Osteocyte (in vitro differentiated cells): ENCODE measurements around the gene LRRC46. TPM values are rescaled to one million over a fixed set of nuclear protein-coding genes. Genes with fewer than 3 reads are reported as not detected.

ENCODE experiments used
- DNase-seq: peaks from one replicate; pipeline ENCODE4 v3.0.0; 2021; ENCODE audit warnings: mixed read lengths; ENCODE audit not compliant: unreplicated experiment; ENCODE audit errors: extremely low spot score
- H3K27ac Mint-ChIP-seq: one replicate; pipeline ENCODE4 v1.8.0; 2021; ENCODE audit warnings: mild to moderate bottlenecking, mixed read lengths; ENCODE audit not compliant: unreplicated experiment
- H3K27me3 Mint-ChIP-seq: one replicate; pipeline ENCODE4 v1.8.0; 2021; ENCODE audit warnings: mixed read lengths; ENCODE audit not compliant: unreplicated experiment
- H3K36me3 Mint-ChIP-seq: one replicate; pipeline ENCODE4 v1.8.0; 2021; ENCODE audit warnings: mixed read lengths; ENCODE audit not compliant: unreplicated experiment
- H3K4me1 Mint-ChIP-seq: one replicate; pipeline ENCODE4 v1.8.0; 2021; ENCODE audit warnings: mixed read lengths; ENCODE audit not compliant: unreplicated experiment
- H3K4me3 Mint-ChIP-seq: one replicate; pipeline ENCODE4 v1.8.0; 2021; ENCODE audit warnings: mild to moderate bottlenecking, moderate library complexity, mixed read lengths; ENCODE audit not compliant: unreplicated experiment
- H3K9me3 Mint-ChIP-seq: one replicate; pipeline ENCODE4 v1.8.0; 2021; ENCODE audit warnings: mixed read lengths; ENCODE audit not compliant: unreplicated experiment
- CTCF ChIP-seq: fragments of 200-600 bp; sonication (generic); IDR thresholded peaks from 2 replicates; pipeline ENCODE4 v1.5.0; 2021; ENCODE audit warnings: antibody characterized with exemption, mild to moderate bottlenecking, moderate library complexity
- total RNA-seq: library from RNA; stranded (reverse); gene quantifications from 2 replicates; pipeline ENCODE4 v1.2.1, GENCODE V29; 2021

Gene LRRC46
- total RNA-seq, 1 donor from 2014 or later = 0.54 TPM

DNA sequence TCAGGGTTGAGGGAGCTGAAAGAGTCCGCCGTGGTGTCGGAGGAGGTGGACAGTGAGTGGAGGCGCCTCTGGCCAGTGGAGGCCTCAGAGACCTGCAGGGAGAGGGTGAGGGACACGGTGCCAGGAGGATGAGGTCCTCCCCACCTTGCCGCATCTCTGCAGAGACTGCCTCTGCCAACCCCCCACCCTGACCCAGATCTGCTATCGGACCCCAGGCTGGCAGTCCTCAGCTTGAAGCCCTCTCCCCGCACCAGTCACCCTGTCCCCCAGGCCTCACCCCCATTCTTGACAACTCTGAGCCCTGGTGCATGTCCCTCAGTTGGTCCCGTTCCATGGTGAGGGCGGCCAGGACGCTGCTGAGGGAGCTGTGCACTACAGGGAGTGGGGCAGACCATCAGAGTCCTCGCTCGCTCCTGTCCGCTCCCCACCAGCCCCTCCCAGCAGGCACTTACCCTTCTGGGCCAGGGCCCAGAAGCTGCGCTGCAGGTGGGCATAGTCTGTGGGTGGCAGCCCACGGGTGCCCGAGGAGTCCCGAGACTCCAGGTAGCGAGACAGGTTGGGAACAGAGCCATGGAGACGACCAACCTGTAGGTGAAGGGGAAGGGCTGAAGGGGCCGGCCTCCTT lies 15.2 kb upstream of the LRRC46 start:
- TF ChIP-seq CTCF = no peak
- H3K4me3 Mint-ChIP-seq = no peak overlapping the region
- H3K27ac Mint-ChIP-seq = no peak overlapping the region
- H3K27me3 Mint-ChIP-seq = no peaks in the 10 kb centered on the region
- no peaks in the 10 kb centered on the region for H3K9me3 Mint-ChIP-seq
- H3K36me3 Mint-ChIP-seq = peaks cover 24% of the 10 kb centered on the region
- peaks cover 14% of the 10 kb centered on the region for H3K4me1 Mint-ChIP-seq
- DNase-seq = no peak

DNA sequence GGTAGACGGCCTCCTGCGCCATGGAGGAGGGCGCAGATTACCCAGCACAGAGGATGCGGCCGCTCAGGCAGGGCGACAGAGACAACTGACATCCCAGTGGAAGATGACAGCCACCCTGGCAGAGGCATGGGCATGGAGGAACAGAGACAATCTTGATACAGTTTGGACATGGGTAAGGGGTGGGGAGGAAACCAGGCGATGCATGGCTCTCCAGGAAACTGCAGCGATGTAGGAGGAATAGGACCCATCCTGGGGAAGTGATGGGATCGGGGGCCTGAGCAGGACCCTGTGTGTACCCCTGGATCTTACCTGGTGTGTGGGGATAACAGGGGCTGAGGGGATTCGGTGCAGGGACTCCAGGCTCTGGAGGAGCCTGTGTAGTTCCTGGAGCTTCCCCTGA lies 14.5 kb upstream of the LRRC46 start:
- no peak for TF ChIP-seq CTCF
- no peak for DNase-seq
- Mint-ChIP-seq H3K4me3 (no peak overlapping the region), H3K27me3 (no peaks in the 10 kb centered on the region), H3K4me1 (peaks cover 16% of the 10 kb centered on the region), H3K27ac (no peak overlapping the region), H3K9me3 (no peaks in the 10 kb centered on the region), H3K36me3 (peaks cover 17% of the 10 kb centered on the region)

DNA sequence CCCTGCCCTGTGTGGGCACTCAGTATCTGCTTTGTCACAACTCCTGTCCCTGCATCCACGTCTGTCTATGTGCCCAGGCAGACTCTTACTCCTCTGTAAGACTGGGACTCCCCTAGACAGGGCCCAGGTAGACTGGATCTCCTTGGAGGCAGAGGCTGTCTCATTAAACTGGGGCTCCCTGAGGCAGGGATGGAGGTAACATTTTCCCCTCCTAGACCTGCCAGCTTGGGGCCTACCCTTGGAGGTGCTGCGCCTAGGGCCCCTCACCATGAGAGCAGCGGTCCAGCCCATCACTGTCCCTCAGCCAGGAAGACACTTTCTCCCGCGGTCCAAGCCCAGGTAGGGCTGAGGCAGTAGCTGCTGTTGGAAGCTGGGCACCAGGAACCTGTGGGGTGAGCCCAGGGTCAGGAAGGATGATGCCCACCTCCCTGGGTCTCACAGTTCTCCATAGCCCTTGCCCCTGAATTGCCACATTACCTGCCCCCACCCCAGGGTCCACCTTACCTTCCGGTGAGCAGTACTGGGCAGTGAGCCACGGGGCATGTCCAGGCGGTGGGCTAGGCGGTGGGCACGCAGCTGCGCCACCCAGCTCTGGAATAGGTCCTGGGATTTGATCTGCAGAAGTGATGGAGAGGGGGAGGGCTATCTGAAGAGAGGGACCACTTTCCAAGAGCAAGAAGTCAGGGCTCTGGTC lies 13.3 kb upstream of the LRRC46 start:
- DNase-seq = no peak
- no peak for TF ChIP-seq CTCF
- H3K36me3 Mint-ChIP-seq = peaks cover 15% of the 10 kb centered on the region

GRCh38 chr17:47819475-47819874 lies 12.0 kb upstream of the LRRC46 start:
- DNase-seq = no peak
- Mint-ChIP-seq H3K36me3 (peaks cover 17% of the 10 kb centered on the region), H3K9me3 (no peaks in the 10 kb centered on the region), H3K27ac (no peak overlapping the region), H3K4me3 (no peak overlapping the region), H3K27me3 (no peaks in the 10 kb centered on the region), H3K4me1 (peaks cover 23% of the 10 kb centered on the region)
- no peak for TF ChIP-seq CTCF

More for the DNA sequence above, 13.3 kb upstream of the LRRC46 start:
- H3K27ac Mint-ChIP-seq = no peak overlapping the region
- no peaks in the 10 kb centered on the region for H3K27me3 Mint-ChIP-seq
- no peaks in the 10 kb centered on the region for H3K9me3 Mint-ChIP-seq
- peaks cover 23% of the 10 kb centered on the region for H3K4me1 Mint-ChIP-seq
- no peak overlapping the region for H3K4me3 Mint-ChIP-seq

GRCh38 chr17:47820033-47820789 lies 11.3 kb upstream of the LRRC46 start:
- no peak overlapping the region for H3K27ac Mint-ChIP-seq
- no peak for DNase-seq

More at GRCh38 chr17:47820033-47820789, 11.3 kb upstream of the LRRC46 start:
- Mint-ChIP-seq H3K9me3 (no peaks in the 10 kb centered on the region), H3K36me3 (peaks cover 15% of the 10 kb centered on the region), H3K4me1 (peaks cover 23% of the 10 kb centered on the region), H3K4me3 (peak overlapping the region; percentile 98), H3K27me3 (no peaks in the 10 kb centered on the region)
- TF ChIP-seq CTCF = no peak
